NT2/D1 (cell line): ENCODE data around the gene KCNJ2.

Source experiments
- SUZ12 ChIP-seq: IDR thresholded peaks from 2 replicates; pipeline ENCODE4 v1.6.1; 2011; ENCODE audit not compliant: insufficient read length, insufficient read depth; ENCODE audit errors: extremely low read depth
- YY1 ChIP-seq: IDR thresholded peaks from 2 replicates; pipeline ENCODE4 v1.6.1; 2011; ENCODE audit not compliant: insufficient read length, insufficient read depth

DNA sequence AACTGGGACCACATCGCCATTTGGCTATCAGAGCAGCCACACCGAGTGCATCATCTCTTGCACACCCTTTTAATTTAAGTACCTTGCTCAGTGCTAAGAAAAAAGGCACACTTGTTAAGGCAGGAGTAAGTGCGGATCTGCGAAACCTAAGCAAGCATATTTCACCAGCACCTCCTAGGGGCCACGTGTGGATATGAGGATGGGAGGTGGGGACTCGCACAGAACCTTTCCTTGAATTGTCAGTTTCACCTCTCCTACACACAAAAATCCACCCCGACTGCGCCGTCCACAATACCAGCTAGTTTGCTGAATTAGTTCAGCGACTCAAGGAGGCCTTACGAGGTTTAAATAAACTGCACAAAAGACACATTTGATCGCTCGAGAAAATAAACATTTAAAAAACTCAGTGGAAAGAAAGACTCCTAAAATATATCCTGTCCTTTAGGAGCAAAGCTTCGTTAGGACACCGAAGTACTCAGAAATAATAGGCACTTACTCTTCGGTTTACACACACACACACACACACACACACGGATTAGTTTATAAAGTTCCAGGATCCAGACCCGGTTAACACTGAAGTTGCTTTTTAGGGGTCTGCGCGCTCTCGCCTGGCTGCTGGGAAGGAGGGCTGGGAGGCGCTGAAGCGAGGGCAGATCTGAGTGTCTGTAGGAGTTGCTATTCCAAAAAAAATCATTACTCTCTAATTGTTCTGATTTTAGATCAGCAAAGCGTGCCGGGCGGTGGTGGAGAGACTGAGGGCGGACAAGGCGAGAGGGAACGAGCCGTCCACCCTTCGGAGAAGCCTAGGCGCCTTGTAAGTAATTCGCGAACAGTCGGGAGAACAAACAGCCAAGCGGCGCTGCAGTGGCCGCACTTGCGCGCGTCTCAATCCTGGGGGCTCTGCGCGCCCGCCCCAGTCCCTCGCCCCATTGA, 1.0 kb upstream of the KCNJ2 start:
- TF ChIP-seq YY1 (no peak), SUZ12 (no peak)
